Measurements from ENCODE around the gene BCL2L12.

GRCh38 chr19:49658139-49658517, 7.6 kb upstream of the BCL2L12 start:
- TF ChIP-seq ZBTB33 (IDR thresholded peaks at IDR 0.05; ENCODE audit: borderline replicate concordance, low read depth): no peak
- TF ChIP-seq CTCF (IDR thresholded peaks at IDR 0.05): no peak
- no peak for TF ChIP-seq SMC3 (IDR thresholded peaks at IDR 0.05; ENCODE audit: low read depth, low read length)
- TF ChIP-seq EZH2phosphoT487 (IDR thresholded peaks at IDR 0.05; ENCODE audit: borderline replicate concordance, low read depth): no peak
